HUES48 (cell line): ENCODE data around the gene TRAPPC3L.

Experiments
- H3K27ac ChIP-seq: one replicate; pipeline ENCODE4 v1.7.0; 2013; ENCODE audit warnings: low read depth, low read length, inconsistent platforms
- H3K27me3 ChIP-seq: 2 replicates; pipeline ENCODE4 v1.6.1; 2013; ENCODE audit warnings: mild to moderate bottlenecking, low read length; ENCODE audit not compliant: control insufficient read depth, insufficient read depth
- H3K36me3 ChIP-seq: 2 replicates; pipeline ENCODE4 v1.6.1; 2013; ENCODE audit warnings: low read length; ENCODE audit not compliant: control insufficient read depth, insufficient read depth
- H3K4me1 ChIP-seq: 2 replicates; pipeline ENCODE4 v1.6.1; 2013; ENCODE audit warnings: mild to moderate bottlenecking, low read length; ENCODE audit not compliant: control insufficient read depth, insufficient read depth
- H3K4me3 ChIP-seq: 2 replicates; pipeline ENCODE4 v1.5.1; 2013; ENCODE audit warnings: mild to moderate bottlenecking, low read depth, low read length
- H3K9ac ChIP-seq: 2 replicates; pipeline ENCODE4 v1.6.1; 2013; ENCODE audit warnings: mild to moderate bottlenecking, low read depth, low read length, moderate library complexity
- H3K9me3 ChIP-seq: 2 replicates; pipeline ENCODE4 v1.6.1; 2013; ENCODE audit warnings: low read length; ENCODE audit not compliant: control insufficient read depth, insufficient read depth

The TRAPPC3L gene

DNA sequence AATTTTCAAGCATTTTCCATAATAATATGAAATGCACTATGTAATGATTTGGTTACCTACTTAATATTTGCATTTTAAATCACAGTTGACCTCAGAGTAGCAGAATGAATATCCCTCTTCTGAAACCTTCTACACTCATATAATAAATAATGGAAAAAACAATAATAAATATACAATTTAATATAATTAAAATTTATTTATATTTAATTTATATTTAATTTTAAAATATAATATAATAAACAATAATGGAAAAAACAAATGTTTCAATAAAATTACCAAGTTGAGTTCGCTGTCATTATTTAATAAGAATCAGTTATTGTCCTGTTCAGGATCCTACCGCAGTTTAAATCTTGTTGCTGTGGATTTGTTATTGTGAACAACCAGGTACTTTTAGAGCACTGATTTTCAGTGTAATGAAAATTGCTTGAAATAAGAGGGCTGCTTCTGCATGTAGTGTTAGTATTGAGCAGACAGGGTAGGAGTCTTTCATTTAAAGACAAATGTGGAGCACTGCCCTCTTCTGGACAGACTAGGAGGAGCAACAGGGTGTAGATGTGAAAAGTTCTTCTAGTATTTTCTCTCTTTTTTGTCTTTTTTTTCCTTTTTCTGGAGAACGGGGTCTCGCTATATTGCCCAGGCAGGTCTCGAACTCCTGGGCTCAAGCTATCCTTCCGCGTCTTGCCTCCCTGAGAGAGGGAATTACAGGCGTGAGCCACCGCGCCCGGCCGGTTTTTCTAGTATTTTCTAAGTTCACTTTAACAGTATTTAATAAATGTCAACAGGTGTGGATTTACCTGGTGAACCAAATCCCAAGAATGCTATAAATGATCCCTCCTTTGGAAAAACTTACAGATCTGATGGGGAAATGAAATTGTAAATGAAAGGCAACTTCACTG is 13.6 kb downstream of the TRAPPC3L start:
- H3K9me3 ChIP-seq, result no peaks in the 10 kb centered on the region
- no peak overlapping the region for H3K4me3 ChIP-seq
- H3K36me3 ChIP-seq, result no peaks in the 10 kb centered on the region
- no peaks in the 10 kb centered on the region for H3K27me3 ChIP-seq
- no peak overlapping the region for H3K27ac ChIP-seq
- peaks cover 49% of the 10 kb centered on the region for H3K4me1 ChIP-seq
- no peak overlapping the region for H3K9ac ChIP-seq

DNA sequence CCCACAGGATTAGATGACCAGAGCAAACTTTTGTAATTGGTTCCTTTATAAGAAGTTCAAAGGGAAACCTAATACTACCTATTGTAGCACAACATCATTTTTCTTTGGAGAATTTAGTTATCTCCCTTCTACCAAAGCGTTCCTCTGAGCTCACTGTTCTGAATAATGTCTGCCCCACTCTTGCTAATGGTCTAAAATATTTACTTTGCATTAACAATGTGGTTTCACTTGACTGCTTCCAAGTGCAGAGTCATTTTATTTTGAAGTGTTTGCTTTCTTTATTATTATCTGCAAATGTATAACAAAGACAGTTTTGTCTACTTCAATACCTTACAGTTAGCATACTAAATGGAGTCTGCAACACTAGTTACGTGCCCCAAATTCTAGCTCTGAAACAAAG is 15.0 kb downstream of the TRAPPC3L start:
- Histone ChIP-seq H3K9ac (no peak overlapping the region), H3K9me3 (no peaks in the 10 kb centered on the region), H3K36me3 (no peaks in the 10 kb centered on the region), H3K4me1 (peaks cover 46% of the 10 kb centered on the region), H3K27me3 (no peaks in the 10 kb centered on the region), H3K4me3 (no peak overlapping the region), H3K27ac (no peak overlapping the region)

DNA sequence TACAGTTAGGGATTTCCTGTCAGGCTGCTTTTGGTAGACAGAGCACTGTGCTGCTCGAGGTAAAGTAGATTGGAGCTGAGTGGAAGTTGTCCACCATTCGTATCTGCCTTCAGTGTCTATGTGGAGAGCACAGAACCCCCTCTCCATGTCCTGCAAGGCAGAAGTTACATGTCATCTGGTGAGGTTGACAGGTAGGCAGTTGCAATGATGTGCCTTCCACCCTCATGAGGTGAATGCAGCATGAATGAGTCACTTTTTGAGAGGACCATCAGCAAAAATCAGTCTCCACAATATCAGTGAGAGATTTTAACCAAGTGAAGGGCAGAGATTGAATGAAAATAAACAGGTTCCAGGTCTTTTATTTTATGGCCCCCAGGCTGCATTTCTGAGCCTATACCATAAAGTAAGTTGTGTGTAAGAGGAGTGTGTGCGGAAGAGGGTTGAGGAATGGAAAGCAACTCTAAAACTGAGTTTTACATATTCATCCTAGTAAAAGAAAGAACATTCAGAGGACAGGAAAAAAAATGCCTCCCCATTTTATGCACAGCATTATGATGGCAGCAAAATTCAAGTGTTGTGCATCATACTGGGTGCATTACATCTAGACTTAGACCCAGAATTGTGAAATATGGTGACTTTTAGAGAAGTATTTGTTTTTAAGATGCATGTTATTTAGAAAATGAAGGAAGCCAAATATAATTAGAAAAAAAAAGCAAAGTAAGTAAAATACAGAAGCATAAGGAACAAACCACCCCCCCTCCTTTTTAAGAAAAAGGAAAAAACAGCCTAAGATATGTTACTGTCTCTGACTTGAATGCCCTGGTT is 15.8 kb downstream of the TRAPPC3L start:
- H3K9ac ChIP-seq, result no peak overlapping the region
- H3K9me3 ChIP-seq, result no peaks in the 10 kb centered on the region
- no peaks in the 10 kb centered on the region for H3K27me3 ChIP-seq
- H3K4me1 ChIP-seq, result peaks cover 50% of the 10 kb centered on the region
- H3K27ac ChIP-seq, result peak overlapping the region; percentile 44
- peak overlapping the region; percentile 26; the same call in 1 of the 2 replicates for H3K4me3 ChIP-seq
- no peaks in the 10 kb centered on the region for H3K36me3 ChIP-seq

DNA sequence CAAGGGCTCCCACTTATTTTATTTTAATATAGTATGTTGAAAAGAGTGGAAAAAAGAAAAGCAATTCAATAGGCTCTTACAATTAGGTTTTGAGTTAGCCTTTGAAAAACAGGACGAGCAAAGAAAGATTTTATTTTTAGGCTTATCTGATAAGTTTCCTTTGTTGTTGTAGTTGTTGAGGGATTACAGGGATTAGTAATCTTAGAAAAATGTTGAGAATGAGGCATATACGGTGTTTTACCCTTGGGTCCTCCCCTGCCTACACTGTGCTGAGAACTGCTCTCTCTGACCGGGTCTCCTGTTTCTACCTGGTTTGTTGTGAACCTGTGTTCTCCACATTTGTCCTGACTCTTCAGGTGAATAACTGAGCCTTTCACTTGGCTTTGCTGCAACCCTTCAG is 16.7 kb downstream of the TRAPPC3L start:
- no peak overlapping the region for H3K4me3 ChIP-seq
- no peak overlapping the region for H3K9ac ChIP-seq
- no peaks in the 10 kb centered on the region for H3K36me3 ChIP-seq
- H3K4me1 ChIP-seq, result peaks cover 55% of the 10 kb centered on the region
- no peaks in the 10 kb centered on the region for H3K9me3 ChIP-seq
- H3K27me3 ChIP-seq, result no peaks in the 10 kb centered on the region
- peak overlapping the region; percentile 44 for H3K27ac ChIP-seq

DNA sequence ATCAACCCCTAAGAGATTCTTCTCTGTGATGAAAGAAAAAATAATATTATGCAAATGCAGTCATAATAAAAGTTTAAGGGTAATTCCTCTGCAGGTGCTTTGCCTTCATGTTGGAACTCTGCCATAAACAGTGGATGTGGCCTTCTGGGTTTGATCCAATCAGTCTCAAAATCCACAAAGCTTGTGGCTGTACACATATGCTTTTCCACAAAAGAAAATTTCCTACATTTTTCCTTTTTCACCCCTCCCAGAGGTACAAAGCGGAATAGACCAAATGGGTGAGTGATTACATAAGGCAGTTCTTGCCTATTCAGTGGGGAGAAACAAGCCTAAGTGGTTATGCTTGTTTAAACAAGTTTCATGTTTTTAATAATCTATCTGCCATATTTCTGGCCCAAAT is 17.4 kb downstream of the TRAPPC3L start:
- H3K27me3 ChIP-seq, result no peaks in the 10 kb centered on the region
- H3K9ac ChIP-seq, result no peak overlapping the region
- no peak overlapping the region for H3K27ac ChIP-seq
- no peak overlapping the region for H3K4me3 ChIP-seq
- H3K36me3 ChIP-seq, result no peaks in the 10 kb centered on the region
- H3K4me1 ChIP-seq, result peaks cover 56% of the 10 kb centered on the region
- no peaks in the 10 kb centered on the region for H3K9me3 ChIP-seq

DNA sequence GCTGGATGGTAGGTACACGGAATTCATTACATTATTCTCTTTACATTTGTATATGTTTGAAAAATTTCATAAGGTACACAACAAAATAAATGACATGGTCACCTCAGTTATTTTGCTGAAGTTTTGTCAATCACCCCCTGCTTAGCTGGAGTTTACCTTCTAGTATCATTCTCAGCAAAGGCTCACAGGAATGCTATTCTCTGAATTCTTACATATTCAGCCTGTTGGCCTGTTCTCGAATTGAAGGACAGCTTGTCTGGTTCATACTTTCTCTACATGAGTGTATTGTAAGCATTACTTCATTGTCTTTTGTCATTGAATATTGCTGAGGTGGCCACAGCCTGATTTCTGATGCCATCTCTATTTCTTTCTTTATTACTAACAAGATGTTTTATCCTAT is 21.2 kb downstream of the TRAPPC3L start:
- Histone ChIP-seq H3K9ac (no peak overlapping the region), H3K4me3 (no peak overlapping the region), H3K4me1 (peaks cover 38% of the 10 kb centered on the region), H3K36me3 (no peaks in the 10 kb centered on the region), H3K27ac (no peak overlapping the region), H3K9me3 (no peaks in the 10 kb centered on the region), H3K27me3 (no peaks in the 10 kb centered on the region)

DNA sequence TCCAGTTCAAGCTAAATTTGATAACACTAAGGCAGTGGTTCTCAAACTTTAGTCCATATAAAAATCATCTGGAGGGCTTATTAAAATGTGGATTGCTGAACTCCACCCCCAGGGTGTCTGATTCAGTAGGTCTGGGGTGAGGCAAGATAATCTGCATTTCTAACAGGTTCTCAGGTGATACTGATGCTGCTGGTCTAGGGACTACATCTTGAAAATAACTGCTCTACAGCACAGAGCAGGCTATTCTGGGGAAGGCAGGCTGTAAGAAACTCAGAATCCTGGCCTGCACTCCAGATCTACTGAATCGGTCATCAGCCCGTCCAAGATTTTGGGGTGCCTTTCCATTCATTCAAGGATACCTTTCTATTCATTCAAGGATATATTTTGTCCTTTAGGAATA is 22.6 kb downstream of the TRAPPC3L start:
- no peak overlapping the region for H3K4me3 ChIP-seq
- no peaks in the 10 kb centered on the region for H3K9me3 ChIP-seq
- no peak overlapping the region for H3K27ac ChIP-seq
- no peak overlapping the region for H3K9ac ChIP-seq
- H3K36me3 ChIP-seq, result no peaks in the 10 kb centered on the region
- no peaks in the 10 kb centered on the region for H3K27me3 ChIP-seq
- H3K4me1 ChIP-seq, result peaks cover 26% of the 10 kb centered on the region

DNA sequence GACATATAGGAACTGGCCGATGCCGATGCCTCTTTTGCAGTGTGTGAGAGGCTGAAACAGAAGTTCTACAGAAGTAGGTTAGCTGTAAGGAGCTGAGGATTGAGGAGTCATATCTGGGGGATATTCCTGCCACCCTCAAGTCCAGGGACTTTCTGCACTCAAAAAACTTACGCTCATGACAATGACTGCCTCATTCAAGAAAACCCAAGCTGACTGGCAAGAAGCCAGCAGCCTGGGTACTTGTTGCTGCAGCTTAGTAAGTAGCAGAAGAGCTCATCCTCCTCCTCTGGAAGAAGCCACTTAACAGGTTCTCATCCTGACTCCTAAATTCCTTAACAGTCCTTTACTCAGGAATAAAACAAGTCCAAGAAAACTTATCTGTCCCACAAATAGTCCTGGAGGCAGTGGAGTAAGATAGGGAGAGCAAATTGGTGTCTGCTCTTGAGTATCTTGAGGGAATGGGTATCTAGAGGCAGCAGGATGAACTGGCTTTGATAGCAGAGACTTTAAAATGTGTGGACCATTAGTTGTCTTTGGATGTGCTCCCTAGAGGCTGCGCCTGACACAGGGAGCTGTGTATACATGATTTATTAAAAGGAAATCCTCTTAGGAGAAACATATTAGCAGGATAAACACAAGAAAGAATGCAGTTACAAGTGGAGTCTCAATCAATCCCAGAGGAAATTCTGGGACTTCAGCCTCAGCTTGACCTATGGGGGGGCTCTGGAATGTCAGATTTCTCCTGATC is 26.7 kb downstream of the TRAPPC3L start:
- Histone ChIP-seq H3K4me3 (no peak overlapping the region), H3K27me3 (no peaks in the 10 kb centered on the region), H3K9ac (no peak overlapping the region), H3K36me3 (no peaks in the 10 kb centered on the region), H3K27ac (no peak overlapping the region), H3K9me3 (no peaks in the 10 kb centered on the region), H3K4me1 (peaks cover 12% of the 10 kb centered on the region)

DNA sequence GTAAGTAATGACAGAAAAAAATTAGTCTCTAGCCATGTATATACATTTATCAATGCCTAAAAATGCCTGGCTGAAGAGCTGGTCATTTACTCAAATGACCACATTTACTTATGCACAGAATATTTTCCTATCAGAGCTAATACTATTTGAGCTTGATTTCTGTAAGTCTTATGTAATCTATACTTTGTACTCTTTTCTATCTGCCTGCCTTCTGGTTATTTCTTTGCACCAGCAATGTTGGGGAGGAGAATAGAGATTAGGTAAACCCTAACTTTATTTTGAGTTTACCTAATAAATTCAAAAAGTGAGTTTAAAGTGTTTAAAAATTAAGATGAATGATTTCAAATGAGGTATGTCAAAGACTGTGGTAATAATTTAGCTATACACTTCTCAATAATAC is 30.3 kb downstream of the TRAPPC3L start:
- H3K4me3 ChIP-seq, result no peak overlapping the region
- H3K27me3 ChIP-seq, result no peaks in the 10 kb centered on the region
- no peak overlapping the region for H3K27ac ChIP-seq
- H3K36me3 ChIP-seq, result no peaks in the 10 kb centered on the region
- H3K9ac ChIP-seq, result no peak overlapping the region
- peaks cover 10% of the 10 kb centered on the region for H3K4me1 ChIP-seq
- no peaks in the 10 kb centered on the region for H3K9me3 ChIP-seq

DNA sequence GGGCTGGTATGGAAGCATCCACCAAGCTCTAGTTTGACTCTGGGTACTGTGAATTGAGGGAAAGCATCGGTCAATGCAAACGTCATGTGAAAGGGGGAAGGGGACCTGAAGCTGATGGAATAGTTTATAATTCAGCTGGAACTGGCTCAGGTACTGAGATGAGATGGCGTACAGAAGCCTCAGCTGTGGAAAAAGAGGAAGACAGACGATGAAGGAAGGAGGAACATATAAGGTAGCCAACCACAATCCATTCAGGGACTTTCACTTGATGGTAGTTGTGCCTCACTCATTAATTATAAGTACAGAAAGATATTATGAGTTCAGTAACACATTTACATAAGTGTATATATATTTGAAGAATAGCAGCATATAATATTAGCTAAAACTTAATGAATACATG is 31.4 kb downstream of the TRAPPC3L start:
- no peak overlapping the region for H3K9ac ChIP-seq
- no peak overlapping the region for H3K27ac ChIP-seq
- no peaks in the 10 kb centered on the region for H3K9me3 ChIP-seq
- no peak overlapping the region for H3K4me3 ChIP-seq
- no peaks in the 10 kb centered on the region for H3K36me3 ChIP-seq
- no peaks in the 10 kb centered on the region for H3K27me3 ChIP-seq
- H3K4me1 ChIP-seq, result peaks cover 10% of the 10 kb centered on the region
